CD4-positive, alpha-beta T cell treated with Interleukin-4 for 4 hours (primary cell): ENCODE measurements around the gene PLK3.
"Not testable (repeated sequence)": the region's sequence is repeated elsewhere in the genome, so short reads cannot be mapped to it uniquely, and the experiment has no call there.

ENCODE experiments used
- DNase-seq: peaks from one replicate; pipeline ENCODE4 v3.0.0-alpha.2; 2020

The PLK3 gene

GRCh38 chr1:44788120-44788860 is 11.9 kb upstream of the PLK3 start, which contains the start of gene BEST4:
TSS of gene BEST4 (minus strand) at chr1:44788170. CDS start at chr1:44787705, 465 bp downstream.
- no peak for DNase-seq

GRCh38 chr1:44790968-44791801 is 9.0 kb upstream of the PLK3 start:
- DNase-seq = no peak

GRCh38 chr1:44792736-44793502 is 7.3 kb upstream of the PLK3 start:
- DNase-seq = no peak

- DNase-seq = not testable (repeated sequence)
Measured at GRCh38 chr1:44797886-44798285, 2.3 kb upstream of the PLK3 start.

- DNase-seq = no peak
Measured at GRCh38 chr1:44798481-44799365, 1.5 kb upstream of the PLK3 start.

- peak; percentile 70 for DNase-seq
Measured at GRCh38 chr1:44801491-44802305, 1.5 kb downstream of the PLK3 start.

GRCh38 chr1:44802306-44803061 is 2.3 kb downstream of the PLK3 start:
- no peak for DNase-seq

- no peak for DNase-seq
Measured at GRCh38 chr1:44803062-44803311, 2.8 kb downstream of the PLK3 start.

GRCh38 chr1:44803312-44804095 is 3.3 kb downstream of the PLK3 start:
- no peak for DNase-seq

- DNase-seq = no peak
Measured at GRCh38 chr1:44805311-44806024, 5.3 kb downstream of the PLK3 start.

- no peak for DNase-seq
Measured at GRCh38 chr1:44806025-44806703, 6.0 kb downstream of the PLK3 start.

GRCh38 chr1:44806704-44807363 is 6.7 kb downstream of the PLK3 start, which contains the start of gene DYNLT4:
TSS of gene DYNLT4 (minus strand) at chr1:44807351. CDS start at chr1:44806668, 683 bp downstream.
- no peak for DNase-seq

- peak; percentile 98 for DNase-seq
Measured at GRCh38 chr1:44807364-44808062, 7.3 kb downstream of the PLK3 start.

- no peak for DNase-seq
Measured at GRCh38 chr1:44808063-44808937, 8.1 kb downstream of the PLK3 start, which contains the start of gene BTBD19. TSS of gene BTBD19 (plus strand) at chr1:44808523. CDS start at chr1:44808821, 298 bp downstream.

GRCh38 chr1:44808938-44809917 is 9.1 kb downstream of the PLK3 start:
- peak; percentile 96 for DNase-seq
